ENCODE results near the gene TINCR. TPM values are rescaled to one million over a fixed set of nuclear protein-coding genes. Genes with fewer than 3 reads are reported as not detected.

Gene TINCR
- total RNA-seq, 1 experiment from 2014 or later: 0.17 TPM

DNA sequence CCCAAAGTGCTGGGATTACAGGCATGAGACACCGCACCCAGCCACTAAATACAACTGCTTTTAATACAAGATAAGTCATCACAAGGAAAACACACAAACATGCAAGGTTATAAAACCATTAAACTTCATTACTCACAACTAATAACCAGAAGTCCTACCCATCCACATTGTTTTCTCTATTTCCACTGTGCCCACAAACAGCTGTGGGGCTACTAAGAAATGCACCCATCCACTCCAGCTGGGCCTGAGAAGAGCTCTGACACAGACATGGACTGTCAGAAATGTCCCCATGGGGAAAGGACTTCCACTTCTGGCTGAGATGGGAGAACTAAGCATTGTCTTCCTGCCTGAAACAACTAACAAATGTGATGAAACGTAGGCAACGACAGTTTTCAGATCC, 37.6 kb upstream of the TINCR start:
- no peaks in the 10 kb centered on the region for H3K9me3 ChIP-seq (ENCODE audit: control insufficient read depth, low read depth, low read length)
- no peak overlapping the region for H3K18ac ChIP-seq (ENCODE audit: insufficient read length, low read depth, low read length)
- no peak overlapping the region for H3K56ac ChIP-seq (ENCODE audit: insufficient read length, low read depth, low read length)
- TF ChIP-seq CTCF (conservative IDR thresholded peaks at IDR 0.05): no peak
- no peak overlapping the region for H4K91ac ChIP-seq (ENCODE audit: insufficient read length, low read depth, low read length)
- no peak overlapping the region for H3K9ac ChIP-seq (ENCODE audit: extremely low read depth, insufficient read length, low read length)
- H2BK15ac ChIP-seq (ENCODE audit: low read depth, low read length): no peak overlapping the region
- H3K23ac ChIP-seq (ENCODE audit: insufficient read length, low read depth, low read length): no peak overlapping the region
- peaks cover 2% of the 10 kb centered on the region for H3K79me1 ChIP-seq (ENCODE audit: insufficient read depth, low read depth, low read length, poor library complexity, severe bottlenecking)
- H3T11ph ChIP-seq (ENCODE audit: low read length): no peak overlapping the region
- Mint-ChIP-seq H3K4me3 (no peak overlapping the region), H3K9me3 (no peaks in the 10 kb centered on the region), H3K4me1 (no peaks in the 10 kb centered on the region), H3K27me3 (ENCODE audit: low read depth) (no peaks in the 10 kb centered on the region), H3K27ac (no peak overlapping the region; a peak in 1 of 7 replicates), H3K36me3 (ENCODE audit: insufficient read depth in 1 of 3, low read depth in 3 of 3) (peaks cover 33 to 92% (median 83%) of the 10 kb centered on the region in 3 experiments; a peak in 6 of 7 replicates)
- no peak overlapping the region for H3K27ac ChIP-seq (ENCODE audit: insufficient read length, low read depth, low read length)
- no peak overlapping the region for H2BK20ac ChIP-seq (ENCODE audit: low read depth, low read length, poor library complexity, severe bottlenecking)
- H3K23me2 ChIP-seq (ENCODE audit: insufficient read length, low read depth, low read length, poor library complexity, severe bottlenecking): no peaks in the 10 kb centered on the region
- no peaks in the 10 kb centered on the region for H3K27me3 ChIP-seq (ENCODE audit: insufficient read depth, low read length)
- H2AFZ ChIP-seq (ENCODE audit: low read length): no peak overlapping the region
- H4K20me1 ChIP-seq (ENCODE audit: control insufficient read depth, insufficient read depth, insufficient read length): no peaks in the 10 kb centered on the region
- H2BK12ac ChIP-seq (ENCODE audit: insufficient read length, low read depth, low read length): no peak overlapping the region
- H2BK5ac ChIP-seq (ENCODE audit: insufficient read length, low read length): no peak overlapping the region
- no peak for DNase-seq
- no peak overlapping the region for H4K5ac ChIP-seq (ENCODE audit: insufficient read length, low read depth, low read length)
- H3K14ac ChIP-seq (ENCODE audit: insufficient read depth, low read length): no peak overlapping the region
- no peak overlapping the region for H2BK120ac ChIP-seq (ENCODE audit: low read depth, low read length, poor library complexity, severe bottlenecking)
- no CpG with 5 or more reads among the region's 3 CpGs for WGBS (ENCODE audit: extremely low coverage, insufficient read length, low lambda C conversion rate)
- no peak overlapping the region for H4K8ac ChIP-seq (replicated peaks; ENCODE audit: insufficient read length, low read depth, low read length)
- no peak overlapping the region for H3K4ac ChIP-seq (ENCODE audit: low read depth, low read length)
- H3K4me2 ChIP-seq (ENCODE audit: insufficient read depth, insufficient read length, low read length): no peak overlapping the region
- no peaks in the 10 kb centered on the region; the same call in 1 of the 2 replicates for H3K79me2 ChIP-seq (ENCODE audit: insufficient read depth, low read length)
- H2AK5ac ChIP-seq (ENCODE audit: insufficient read length, low read length): no peak overlapping the region
- no peaks in the 10 kb centered on the region for H3K4me1 ChIP-seq (ENCODE audit: insufficient read depth, low read length)
